CD4-positive, alpha-beta T cell treated with Interleukin-4 for 1 hour (primary cell): ENCODE measurements around the gene LORICRIN.
A peak's percentile ranks its signal among the peaks of the same experiment; 100 is the strongest.

Source experiments
- DNase-seq, 2 donors: peaks; one replicate each; pipeline ENCODE4 v3.0.0-alpha.2; 2020 to 2022

The LORICRIN gene

GRCh38 chr1:153251087-153251486 lies 8.4 kb upstream of the LORICRIN start:
- no peak for DNase-seq

GRCh38 chr1:153251562-153251961 lies 7.9 kb upstream of the LORICRIN start:
- no peak for DNase-seq

GRCh38 chr1:153251988-153252387 lies 7.5 kb upstream of the LORICRIN start:
- DNase-seq: no peak

- no peak for DNase-seq
Observed at GRCh38 chr1:153253076-153253475, 6.4 kb upstream of the LORICRIN start.

- no peak for DNase-seq
Observed at GRCh38 chr1:153253693-153254092, 5.8 kb upstream of the LORICRIN start.

- peak in 1 of 2 donors; percentile 11 for DNase-seq
Observed at GRCh38 chr1:153260585-153261280, 1.2 kb downstream of the LORICRIN start.

DNA sequence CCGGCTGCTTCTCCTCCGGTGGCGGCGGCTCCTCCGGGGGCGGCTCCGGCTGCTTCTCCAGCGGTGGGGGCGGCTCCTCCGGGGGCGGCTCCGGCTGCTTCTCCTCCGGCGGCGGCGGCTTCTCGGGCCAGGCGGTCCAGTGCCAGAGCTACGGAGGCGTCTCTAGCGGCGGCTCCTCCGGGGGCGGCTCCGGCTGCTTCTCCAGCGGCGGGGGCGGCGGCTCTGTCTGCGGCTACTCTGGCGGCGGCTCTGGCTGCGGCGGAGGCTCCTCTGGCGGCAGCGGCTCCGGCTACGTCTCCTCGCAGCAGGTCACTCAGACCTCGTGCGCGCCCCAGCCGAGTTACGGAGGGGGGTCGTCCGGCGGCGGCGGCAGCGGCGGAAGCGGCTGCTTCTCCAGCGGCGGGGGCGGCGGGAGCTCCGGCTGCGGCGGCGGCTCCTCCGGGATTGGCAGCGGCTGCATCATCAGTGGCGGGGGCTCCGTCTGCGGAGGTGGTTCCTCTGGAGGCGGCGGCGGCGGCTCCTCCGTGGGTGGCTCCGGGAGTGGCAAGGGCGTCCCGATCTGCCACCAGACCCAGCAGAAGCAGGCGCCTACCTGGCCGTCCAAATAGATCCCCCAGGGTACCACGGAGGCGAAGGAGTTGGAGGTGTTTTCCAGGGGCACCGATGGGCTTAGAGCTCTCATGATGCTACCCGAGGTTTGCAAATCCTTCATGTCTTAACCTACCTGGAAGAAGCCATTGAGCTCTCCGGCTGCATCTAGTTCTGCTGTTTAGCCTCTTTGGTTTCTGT lies 2.0 kb downstream of the LORICRIN start:
- DNase-seq: peak in 1 of 2 donors; percentile 23

- DNase-seq: no peak
Observed at GRCh38 chr1:153262070-153262366, 2.5 kb downstream of the LORICRIN start.

GRCh38 chr1:153262462-153263157 lies 3.1 kb downstream of the LORICRIN start:
- no peak for DNase-seq

DNA sequence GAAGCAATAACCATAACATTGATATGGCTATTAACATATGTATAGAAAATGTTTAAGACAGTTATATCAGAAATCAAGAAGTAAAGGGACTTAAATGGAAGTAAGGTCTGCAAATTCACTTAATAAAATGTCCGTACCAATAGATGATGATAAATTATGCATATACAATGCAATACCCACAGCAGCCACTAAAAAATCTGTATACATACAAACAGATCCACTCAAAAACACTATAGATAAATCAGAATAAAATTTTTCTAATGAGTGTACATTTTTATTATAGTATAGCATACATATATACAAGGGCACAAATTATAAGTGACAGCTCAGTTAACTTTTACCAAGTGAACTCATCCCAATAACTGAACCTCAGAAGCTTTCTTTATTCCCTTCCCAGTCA lies 6.0 kb downstream of the LORICRIN start:
- no peak for DNase-seq

DNA sequence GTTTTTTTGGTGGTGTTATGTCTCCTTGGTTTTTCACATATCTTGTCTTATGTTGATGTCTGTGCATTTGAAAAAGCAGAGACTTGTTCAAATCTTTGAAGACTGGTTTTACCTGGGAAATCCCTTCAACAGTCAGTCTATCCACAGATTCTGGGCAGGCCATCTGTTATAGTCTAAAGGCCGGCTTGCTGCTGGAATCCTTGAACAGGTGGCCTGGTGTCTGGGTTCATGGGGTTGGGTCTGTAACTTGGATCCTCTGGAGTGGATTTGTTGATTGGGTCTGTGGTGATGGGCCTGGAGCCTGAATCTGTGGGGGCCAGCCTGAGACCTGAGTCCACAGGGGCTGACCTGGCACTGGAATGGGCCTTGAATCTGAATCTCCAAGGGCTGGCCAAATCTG lies 12.2 kb downstream of the LORICRIN start:
- DNase-seq: no peak

DNA sequence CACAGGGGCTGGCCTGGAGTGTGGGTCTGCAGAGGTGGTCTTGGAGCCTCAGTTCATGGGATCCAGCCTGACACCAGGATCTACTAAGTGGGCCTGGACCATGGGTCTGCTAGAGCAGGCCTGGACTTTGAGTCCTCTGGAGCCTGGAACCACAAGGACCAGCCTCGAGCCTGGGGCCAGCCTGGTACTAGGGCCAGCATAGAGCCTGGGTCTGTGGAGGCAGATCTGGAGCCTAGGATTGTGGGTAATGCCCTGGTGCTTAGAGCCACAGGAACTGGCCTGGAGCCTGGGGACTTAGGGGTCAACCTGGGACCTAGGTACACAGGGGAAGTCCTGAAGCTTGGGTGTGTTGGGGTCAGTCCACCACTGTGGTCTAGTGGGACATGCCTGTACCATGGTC lies 12.7 kb downstream of the LORICRIN start:
- DNase-seq: no peak

- peak in 1 of 2 donors; percentile 49 for DNase-seq
Observed at GRCh38 chr1:153277852-153278251, 18.4 kb downstream of the LORICRIN start.

GRCh38 chr1:153288634-153289275 lies 29.3 kb downstream of the LORICRIN start:
- no peak for DNase-seq

DNA sequence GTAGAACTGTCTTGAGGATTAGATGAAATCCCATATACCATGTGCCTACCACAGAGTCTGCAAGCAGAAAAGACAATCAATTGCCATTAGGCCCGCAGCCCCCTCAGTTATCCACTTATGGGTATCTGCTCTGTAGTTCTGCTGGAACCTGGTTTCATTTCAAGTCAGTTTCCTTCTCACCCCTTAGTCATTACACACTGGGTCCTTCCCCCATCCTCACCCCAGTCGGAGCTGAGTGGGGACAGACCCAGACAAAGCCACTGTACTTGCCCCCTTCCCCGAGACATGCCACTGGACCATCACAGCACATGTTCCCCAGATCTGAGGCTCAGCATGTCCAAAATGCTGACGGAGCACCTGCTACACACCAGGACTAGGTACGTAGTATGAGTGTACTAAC lies 32.0 kb downstream of the LORICRIN start:
- DNase-seq: no peak

GRCh38 chr1:153292185-153292584 lies 32.7 kb downstream of the LORICRIN start:
- DNase-seq: no peak

DNA sequence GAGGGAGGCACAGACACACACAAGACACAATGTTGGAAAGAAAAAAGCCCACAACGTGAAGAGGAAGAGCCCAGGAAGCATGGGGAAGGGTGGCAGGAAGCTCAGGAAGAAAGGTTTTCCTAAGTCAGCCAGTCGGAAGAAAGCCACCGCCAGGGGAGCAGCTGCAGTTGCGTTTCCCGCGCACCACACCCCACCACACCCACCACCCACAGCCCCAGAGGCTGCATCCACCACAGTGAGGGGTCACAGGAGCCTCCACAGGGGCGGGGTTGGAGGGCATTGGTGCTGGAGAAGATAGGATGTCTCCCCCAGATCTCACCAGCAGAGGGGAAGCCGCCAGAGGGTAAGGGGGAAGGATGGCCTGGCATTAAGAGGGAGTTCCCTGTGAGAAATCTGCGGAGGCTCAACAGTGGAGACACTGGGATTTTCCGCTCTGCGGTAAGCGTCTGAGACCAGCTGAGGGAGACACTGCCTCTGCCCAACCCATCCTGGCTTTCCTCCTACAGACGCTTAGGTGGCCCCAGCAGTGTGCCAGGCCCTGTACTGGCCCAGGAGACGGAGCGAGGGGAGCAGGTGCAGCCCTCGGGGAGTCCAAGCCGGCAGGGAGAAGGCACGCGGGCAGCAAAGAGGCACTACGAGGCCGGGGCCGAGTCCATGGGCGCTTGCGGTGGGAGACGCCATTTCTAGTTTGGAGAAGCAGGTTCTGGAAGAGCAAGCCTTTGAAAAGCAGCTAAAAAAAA lies 33.4 kb downstream of the LORICRIN start:
- no peak for DNase-seq

DNA sequence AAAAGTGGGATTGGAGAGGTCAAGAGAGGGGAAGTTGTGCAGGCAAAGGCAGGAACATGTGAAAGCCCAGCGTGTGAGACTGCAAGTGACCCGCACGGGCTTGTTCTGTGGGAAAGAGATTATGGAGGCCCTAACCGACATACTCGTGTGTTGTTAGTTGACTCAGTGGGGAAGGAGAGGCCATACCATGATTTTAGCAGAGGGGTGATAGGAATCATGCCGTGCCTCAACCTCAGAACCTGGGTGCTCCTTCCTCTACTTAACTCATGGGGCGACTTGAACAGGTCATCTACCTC lies 33.9 kb downstream of the LORICRIN start:
- DNase-seq: no peak

GRCh38 chr1:153293851-153294250 lies 34.4 kb downstream of the LORICRIN start:
- DNase-seq: peak in 1 of 2 donors; percentile 11

DNA sequence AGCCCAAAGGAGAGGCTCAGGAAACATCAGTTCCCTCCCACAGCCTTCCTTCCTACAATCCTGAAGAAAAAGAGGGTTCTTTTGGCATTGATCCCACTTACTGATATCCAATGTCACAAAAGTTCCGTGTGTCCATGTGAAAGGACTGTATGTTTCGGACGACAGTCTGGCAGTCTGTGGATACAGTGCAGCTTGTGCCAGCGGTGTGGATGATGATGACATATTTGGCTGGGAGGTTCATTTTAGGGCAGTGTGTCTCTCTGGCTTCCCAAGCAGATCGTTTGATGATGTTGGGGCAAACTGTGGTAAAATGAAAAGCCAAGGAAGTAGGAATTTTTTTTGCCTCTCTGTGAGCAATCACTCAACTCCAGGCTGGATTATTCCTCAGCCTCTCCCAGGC lies 42.8 kb downstream of the LORICRIN start:
- no peak for DNase-seq

DNA sequence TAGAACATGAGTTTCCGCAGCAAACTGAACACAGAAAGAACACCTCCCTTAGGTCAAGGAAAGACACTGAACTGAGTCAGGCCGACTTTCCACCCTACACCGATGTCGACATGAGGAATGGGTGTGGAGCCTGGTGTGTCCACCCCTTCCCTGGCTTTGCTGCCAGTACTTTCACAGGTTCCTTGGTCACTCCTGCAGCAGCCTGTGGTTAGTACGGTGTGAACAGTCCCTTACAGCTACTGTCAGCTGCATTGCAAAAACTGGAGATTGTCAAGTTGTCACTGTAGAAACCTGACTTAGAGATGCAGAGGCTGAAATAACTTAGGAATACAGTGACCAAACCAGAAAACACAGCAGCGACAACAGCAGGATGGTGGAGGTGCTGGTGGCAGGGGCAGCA lies 46.2 kb downstream of the LORICRIN start:
- DNase-seq: no peak

DNA sequence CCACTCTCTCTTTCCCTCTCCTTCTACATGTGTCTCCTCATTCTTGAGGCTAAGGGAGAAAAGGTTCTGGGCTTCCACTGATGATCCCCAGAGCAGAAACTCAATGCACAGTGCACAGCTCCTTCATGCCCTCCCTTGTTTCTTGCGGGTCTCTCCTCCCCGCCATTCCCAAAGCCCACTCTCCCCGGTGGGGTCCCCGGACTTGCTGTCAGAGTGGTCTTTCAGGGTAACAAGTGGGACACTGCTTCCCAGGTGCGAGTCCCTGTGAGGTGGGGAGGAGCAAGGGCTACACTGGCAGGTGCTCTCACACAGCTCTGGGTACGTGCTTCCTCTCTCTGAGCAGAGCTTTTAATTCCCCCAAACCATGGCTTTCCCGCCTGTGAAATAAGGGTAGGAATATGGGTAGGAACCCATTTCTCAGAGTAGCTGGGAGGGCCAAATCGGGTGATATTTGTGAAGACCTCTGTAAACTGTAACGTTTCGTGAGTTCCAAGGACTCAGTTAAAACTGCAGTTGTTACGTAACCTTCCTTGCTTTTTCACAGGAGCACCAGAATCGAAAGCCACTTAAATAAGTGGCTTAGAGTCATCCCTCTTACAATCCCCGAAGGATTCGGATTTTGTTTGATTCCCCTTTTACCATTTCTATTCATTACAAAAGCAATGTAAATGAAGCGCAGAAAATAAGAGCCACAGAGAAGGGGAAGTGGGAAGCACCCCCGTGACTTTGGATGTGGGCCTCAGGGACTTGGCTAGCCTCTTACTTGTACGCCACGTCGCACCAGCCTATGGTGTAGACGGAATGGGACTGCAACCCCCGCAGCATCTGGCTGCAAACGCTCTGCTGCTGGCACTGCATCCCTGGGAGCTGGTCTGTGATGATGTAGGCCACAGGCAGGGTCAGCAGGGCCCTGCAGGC lies 47.1 kb downstream of the LORICRIN start:
- DNase-seq: no peak
